H1 (cell line): ENCODE data around the gene OPCML. TPM values are rescaled to one million over a fixed set of nuclear protein-coding genes. Genes with fewer than 3 reads are reported as not detected.

Experiments used
- CTCF ChIA-PET: fragments of 300-600 bp; sonication (Branson Sonifier 250); formaldehyde crosslinking; loops from one replicate; lab custom pipeline; 2021; ENCODE audit not compliant: partially characterized antibody; lab: Charles Lee
- POLR2A ChIA-PET: fragments of 300-600 bp; sonication (Branson Sonifier 250); formaldehyde crosslinking; loops from one replicate; lab custom pipeline; 2021; ENCODE audit warnings: inconsistent platforms; ENCODE audit not compliant: partially characterized antibody; lab: Charles Lee
- DNase-seq, 2 experiments: peaks; one replicate each; pipeline versions ENCODE4 v3.0.0 to v3.0.0-alpha.2; 2010 to 2022; ENCODE audit warnings: low spot score in 2 of 2, low read depth in 1 of 2, mixed read lengths in 1 of 2
- FAIRE-seq: peaks from 2 replicates; lab custom pipeline; 2011; peaks lifted over from hg19 to GRCh38; lab: Jason Lieb, UNC
- H2AFZ ChIP-seq: 2 replicates; pipeline ENCODE4 v1.8.1; 2012; ENCODE audit warnings: low read length, inconsistent platforms
- H2AK5ac ChIP-seq: 2 replicates; pipeline ENCODE4 v1.6.1; 2013; ENCODE audit warnings: low read depth, low read length
- H2BK120ac ChIP-seq: replicated peaks from 2 replicates; pipeline ENCODE3; 2013; ENCODE audit warnings: low read depth, low read length, inconsistent platforms
- H2BK12ac ChIP-seq: 2 replicates; pipeline ENCODE4 v1.6.1; 2013; ENCODE audit warnings: low read depth, low read length
- H2BK15ac ChIP-seq: 2 replicates; pipeline ENCODE4 v1.6.1; 2013; ENCODE audit warnings: low read length
- H2BK20ac ChIP-seq: 2 replicates; pipeline ENCODE4 v1.6.1; 2013; ENCODE audit warnings: low read length
- H2BK5ac ChIP-seq: 2 replicates; pipeline ENCODE4 v1.6.1; 2013; ENCODE audit warnings: low read depth, low read length
- H3K14ac ChIP-seq: 2 replicates; pipeline ENCODE4 v1.6.1; 2013; ENCODE audit warnings: inconsistent platforms; ENCODE audit not compliant: insufficient read length
- H3K18ac ChIP-seq: 2 replicates; pipeline ENCODE4 v1.6.1; 2013; ENCODE audit warnings: low read length; ENCODE audit errors: extremely low read depth
- H3K23ac ChIP-seq: 2 replicates; pipeline ENCODE4 v1.6.1; 2013; ENCODE audit warnings: inconsistent platforms; ENCODE audit not compliant: insufficient read length
- H3K23me2 ChIP-seq: 2 replicates; pipeline ENCODE4 v1.6.1; 2013; ENCODE audit warnings: low read depth, low read length
- H3K27ac ChIP-seq: 2 replicates; pipeline ENCODE4 v1.6.1; 2011; ENCODE audit warnings: low read depth, low read length, inconsistent platforms
- H3K27me3 ChIP-seq, 4 experiments: replicated peaks in 1 of 4; 1 replicate in 1 of 4; 2 replicates in 3 of 4; pipeline versions ENCODE4 v1.6.1 to v1.8.1; 2011 to 2013; ENCODE audit warnings: low read length in 3 of 4, mild to moderate bottlenecking in 3 of 4, inconsistent platforms in 2 of 4, mixed read lengths in 2 of 4, moderate library complexity in 1 of 4; ENCODE audit not compliant: control insufficient read depth in 3 of 4, insufficient read depth in 3 of 4; ENCODE audit errors: extremely low read depth in 1 of 4
- H3K36me3 ChIP-seq, 4 experiments: 2 replicates each; pipeline versions ENCODE4 v1.6.1 to v1.8.1; 2011 to 2013; ENCODE audit warnings: mild to moderate bottlenecking in 4 of 4, low read length in 3 of 4, moderate library complexity in 2 of 4, control low read depth in 1 of 4, inconsistent platforms in 1 of 4; ENCODE audit not compliant: insufficient read depth in 4 of 4, control insufficient read depth in 2 of 4
- H3K4ac ChIP-seq: replicated peaks from 2 replicates; pipeline ENCODE3; 2013; ENCODE audit warnings: low read length, low read depth, mixed read lengths, inconsistent platforms; ENCODE audit not compliant: insufficient read length
- H3K4me1 ChIP-seq, 4 experiments: replicated peaks in 1 of 4; 1 replicate in 1 of 4; 2 replicates in 3 of 4; pipeline versions ENCODE4 v1.6.1 to v1.8.1; 2011 to 2013; ENCODE audit warnings: low read length in 3 of 4, inconsistent platforms in 2 of 4, mixed read lengths in 1 of 4; ENCODE audit not compliant: insufficient read depth in 4 of 4, control insufficient read depth in 3 of 4
- H3K4me2 ChIP-seq, 2 experiments: 2 replicates each; pipeline versions ENCODE4 v1.6.1 to v1.8.1; 2011 to 2013; ENCODE audit warnings: low read depth in 2 of 2, low read length in 2 of 2, control low read depth in 1 of 2, inconsistent platforms in 1 of 2, mild to moderate bottlenecking in 1 of 2; ENCODE audit not compliant: insufficient read depth in 1 of 2
- H3K4me3 ChIP-seq, 4 experiments: fragments of 200-600, 300-600 bp in 1 of 4; sonication (generic), shearing (Covaris generic), sonication (Bioruptor Twin) in 1 of 4; 2 replicates each; pipeline versions ENCODE4 v1.5.1 to v1.8.1; 2011 to 2016; ENCODE audit warnings: low read length in 4 of 4, low read depth in 3 of 4, control low read depth in 2 of 4, inconsistent platforms in 2 of 4, mild to moderate bottlenecking in 2 of 4, mixed read lengths in 1 of 4, moderate library complexity in 1 of 4; ENCODE audit not compliant: insufficient read depth in 2 of 4; ENCODE audit errors: extremely low read depth in 1 of 4
- H3K56ac ChIP-seq: replicated peaks from 2 replicates; pipeline ENCODE3; 2013; ENCODE audit warnings: low read depth, mild to moderate bottlenecking, mixed read lengths, low read length, inconsistent platforms; ENCODE audit not compliant: insufficient read length
- H3K79me1 ChIP-seq: 2 replicates; pipeline ENCODE4 v1.6.1; 2013; ENCODE audit warnings: low read depth, low read length, control low read depth
- H3K79me2 ChIP-seq, 2 experiments: 2 replicates each; pipeline versions ENCODE4 v1.6.1 to v1.8.1; 2012 to 2013; ENCODE audit warnings: low read length in 2 of 2, mild to moderate bottlenecking in 2 of 2, inconsistent platforms in 1 of 2; ENCODE audit not compliant: insufficient read depth in 2 of 2, control insufficient read depth in 1 of 2
- H3K9ac ChIP-seq, 4 experiments: replicated peaks in 1 of 4; 1 replicate in 1 of 4; 2 replicates in 3 of 4; pipeline versions ENCODE4 v1.6.1 to v1.8.1; 2011 to 2013; ENCODE audit warnings: low read depth in 3 of 4, low read length in 3 of 4, control low read depth in 2 of 4, mild to moderate bottlenecking in 2 of 4, moderate library complexity in 2 of 4, inconsistent platforms in 1 of 4; ENCODE audit errors: extremely low read depth in 1 of 4
- H3K9me3 ChIP-seq, 2 experiments: 2 replicates each; pipeline versions ENCODE4 v1.6.1 to v1.8.1; 2012 to 2013; ENCODE audit warnings: mild to moderate bottlenecking in 2 of 2, moderate library complexity in 2 of 2, control low read depth in 1 of 2, inconsistent platforms in 1 of 2, low read depth in 1 of 2, low read length in 1 of 2, mixed read lengths in 1 of 2; ENCODE audit not compliant: insufficient read depth in 2 of 2
- H4K20me1 ChIP-seq, 2 experiments: replicated peaks in 1 of 2; 2 replicates each; pipeline versions ENCODE3 to v1.8.1; 2011 to 2013; ENCODE audit warnings: inconsistent platforms in 2 of 2, low read length in 2 of 2, mild to moderate bottlenecking in 1 of 2; ENCODE audit not compliant: insufficient read depth in 2 of 2, control insufficient read depth in 1 of 2
- H4K5ac ChIP-seq: 2 replicates; pipeline ENCODE4 v1.6.1; 2013; ENCODE audit warnings: low read length, low read depth, mixed read lengths, inconsistent platforms; ENCODE audit not compliant: insufficient read length
- H4K8ac ChIP-seq: 2 replicates; pipeline ENCODE4 v1.8.0; 2013; ENCODE audit warnings: mild to moderate bottlenecking, moderate library complexity, low read length, inconsistent platforms; ENCODE audit not compliant: insufficient read depth; ENCODE audit errors: extremely low read depth
- H4K91ac ChIP-seq: replicated peaks from 2 replicates; pipeline ENCODE3; 2013; ENCODE audit warnings: low read length, mixed read lengths, inconsistent platforms; ENCODE audit not compliant: insufficient read length
- CBX5 ChIP-seq: fragments of 300-800, 300-1000 bp; sonication (generic); IDR thresholded peaks from 2 replicates; pipeline ENCODE4 v1.7.1; 2016; ENCODE audit warnings: antibody characterized with exemption, low read length, low read depth
- CHD2 ChIP-seq: IDR thresholded peaks from 2 replicates; pipeline ENCODE4 v1.6.1; 2012; ENCODE audit warnings: low read length, improper control_type of control experiment
- CREB1 ChIP-seq: IDR thresholded peaks from 2 replicates; pipeline ENCODE4 v1.6.1; 2012; ENCODE audit warnings: inconsistent platforms
- GTF2F1 ChIP-seq: IDR thresholded peaks from 2 replicates; pipeline ENCODE4 v1.6.1; 2012; ENCODE audit warnings: low read depth, low read length, improper control_type of control experiment, borderline replicate concordance
- KDM5A ChIP-seq: fragments of 200-600 bp; IDR thresholded peaks from 2 replicates; pipeline ENCODE4 v1.7.1; 2012; ENCODE audit warnings: mild to moderate bottlenecking, low read length, inconsistent platforms, mixed read lengths
- NANOG ChIP-seq: IDR thresholded peaks from 2 replicates; pipeline ENCODE4 v1.6.1; 2011; ENCODE audit warnings: low read length, low read depth, mild to moderate bottlenecking, inconsistent platforms; ENCODE audit not compliant: insufficient read depth, poor library complexity, severe bottlenecking
- POLR2AphosphoS5 ChIP-seq: IDR thresholded peaks from 2 replicates; pipeline ENCODE4 v1.6.1; 2011; ENCODE audit warnings: low read depth, low read length
- SIN3A ChIP-seq, 2 experiments: IDR thresholded peaks in 1 of 2; conservative IDR thresholded peaks in 1 of 2; 2 replicates each; pipeline ENCODE4 v1.6.1; 2011 to 2012; ENCODE audit warnings: low read length in 2 of 2, improper control_type of control experiment in 1 of 2, low read depth in 1 of 2, mild to moderate bottlenecking in 1 of 2
- SP1 ChIP-seq: IDR thresholded peaks from 2 replicates; pipeline ENCODE4 v1.6.1; 2011; ENCODE audit warnings: low read depth, low read length
- TAF7 ChIP-seq: optimal IDR thresholded peaks from 2 replicates; pipeline ENCODE3; 2011; ENCODE audit warnings: low read depth, mild to moderate bottlenecking, inconsistent platforms, low read length, moderate library complexity, borderline replicate concordance
- TEAD4 ChIP-seq: IDR thresholded peaks from 2 replicates; pipeline ENCODE4 v1.6.1; 2012; ENCODE audit warnings: low read depth, low read length, inconsistent platforms, mixed read lengths
- WGBS, 2 experiments: shearing (Covaris generic) in 1 of 2; methylation state at CpG; one replicate each; pipeline versions ENCODE4 v1.1.6 to v1.1.7; 2013 to 2015; ENCODE audit warnings: low lambda C conversion rate in 2 of 2, mixed read lengths in 2 of 2, inconsistent platforms in 1 of 2, low coverage in 1 of 2, missing lambda C conversion rate in 1 of 2; ENCODE audit not compliant: insufficient replicate concordance in 2 of 2, insufficient coverage in 1 of 2, insufficient read length in 1 of 2; ENCODE audit errors: extremely low coverage in 1 of 2, missing lambda C conversion rate in 1 of 2; 5-methylcytosine and 5-hydroxymethylcytosine counted together
- polyA plus RNA-seq, 7 experiments: library from polyadenylated mRNA; depleted of rRNA in 3 of 7; stranded (reverse) in 5 of 7; unstranded in 2 of 7; fragments of >200 nt in 5 of 7; fragments of 200-250 nt in 2 of 7; gene quantifications; 1 replicate in 5 of 7; 2 replicates in 1 of 7; 4 replicates in 1 of 7; pipeline versions ENCODE4 v1.2.1 to v1.2.3, GENCODE V29; 2011 to 2013; ENCODE audit warnings: missing spikeins in 2 of 7, mixed read lengths in 2 of 7
- total RNA-seq: library from RNA; stranded (reverse); fragmentation: NEBNext Ultra II Directional; extraction: Animal tissue kit (Norgen Biotek cat#: 25700); gene quantifications from 2 replicates; pipeline ENCODE4 v1.2.1, GENCODE V29; 2021
- TF ChIP-seq, protein P1 (sequence below), 3 experiments: IDR thresholded peaks; 1 replicate in 2 of 3; 2 replicates in 1 of 3; pipeline versions ENCODE4 v1.5.1 to v1.6.1; 2011; ENCODE audit warnings: low read length in 3 of 3, mild to moderate bottlenecking in 3 of 3, inconsistent platforms in 2 of 3, low read depth in 1 of 3, moderate library complexity in 1 of 3; ENCODE audit not compliant: insufficient read depth in 1 of 3; ENCODE audit errors: control extremely low read depth in 1 of 3

Gene OPCML
- total and polyA plus RNA-seq, 2 of the 8 experiments (the other 6 are each of a cell fraction or from before 2014, with no cell fraction given): 2.3 to 3.1 TPM

DNA sequence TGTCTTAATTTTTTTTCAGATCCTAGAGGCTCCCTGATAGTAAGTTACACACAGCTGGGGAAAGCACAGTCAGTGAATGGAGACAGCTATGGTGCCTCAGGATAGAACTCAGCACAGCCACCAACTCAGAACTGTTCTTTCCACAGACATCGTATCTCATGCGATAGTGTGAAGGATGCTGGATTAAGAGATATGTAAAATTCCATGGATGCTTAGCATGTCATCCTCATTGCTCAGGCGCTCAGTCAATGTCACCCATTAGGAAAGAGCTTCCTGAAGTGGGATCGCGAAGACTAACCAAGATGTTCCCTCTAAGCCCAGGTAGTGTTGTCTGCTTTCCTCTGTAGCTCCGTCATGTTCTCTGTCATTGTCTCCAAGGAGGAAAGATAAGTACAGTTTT, 1000.4 kb downstream of the OPCML start:
- POLR2A ChIA-PET: interaction anchor here (0.6 kb wide), 1 partner anchor 30 kb away, joined by 3 read pairs; no protein-coding TSS in a partner anchor
- H2BK15ac ChIP-seq: no peak overlapping the region
- no peak overlapping the region for H4K91ac ChIP-seq
- H3K9ac ChIP-seq: no peak overlapping the region
- H3K4me1 ChIP-seq: peaks cover 0 to 4% (median 0%) of the 10 kb centered on the region in 4 experiments; a peak in 1 of 7 replicates
- 0 out of 2 replicates have a peak overlapping the region, but pooled peaks have one; percentile 57 for H2AK5ac ChIP-seq
- no peak overlapping the region for H3K4ac ChIP-seq
- no peak overlapping the region for H4K8ac ChIP-seq
- 79% methylated on average over 6 of the region's 6 CpGs; no CpG with 5 or more reads in 1 of the 2 experiments for WGBS, 2 experiments
- H3K36me3 ChIP-seq: no peaks in the 10 kb centered on the region
- H2BK120ac ChIP-seq: no peak overlapping the region
- H2BK5ac ChIP-seq: no peak overlapping the region
- H3K4me2 ChIP-seq: no peak overlapping the region
- H3K18ac ChIP-seq: no peak overlapping the region
- no peaks in the 10 kb centered on the region for H3K79me1 ChIP-seq
- H3K23me2 ChIP-seq: no peaks in the 10 kb centered on the region; the same call in 1 of the 2 replicates
- H2BK12ac ChIP-seq: no peak overlapping the region
- no peak overlapping the region for H3K4me3 ChIP-seq
- CTCF ChIA-PET: interaction anchor here (0.7 to 2.2 kb wide), 3 partner anchors 8 to 15 kb away, joined by 3 to 8 read pairs (median 3); no protein-coding TSS in a partner anchor
- H3K14ac ChIP-seq: no peak overlapping the region
- H4K5ac ChIP-seq: no peak overlapping the region
- H2BK20ac ChIP-seq: no peak overlapping the region
- H4K20me1 ChIP-seq: no peaks in the 10 kb centered on the region
- H3K27ac ChIP-seq: no peak overlapping the region
- FAIRE-seq (no peak), DNase-seq (no peak)
- H3K27me3 ChIP-seq: no peaks in the 10 kb centered on the region
- no peak overlapping the region for H3K56ac ChIP-seq
- H3K23ac ChIP-seq: no peak overlapping the region
- H2AFZ ChIP-seq: no peak overlapping the region
- no peaks in the 10 kb centered on the region for H3K79me2 ChIP-seq
- no peaks in the 10 kb centered on the region for H3K9me3 ChIP-seq
- TF ChIP-seq CREB1 (no peak), NANOG (no peak), TAF7 (no peak), SP1 (no peak), CBX5 (no peak), TEAD4 (no peak), SIN3A (conservative IDR thresholded peaks at IDR 0.05 in 1 of 2, IDR thresholded peaks at IDR 0.05 in 1 of 2; ENCODE audit: low read depth in 1 of 2, low read length in 2 of 2) (no peak), KDM5A (no peak), GTF2F1 (no peak), CHD2 (no peak), POLR2AphosphoS5 (no peak)
- TF ChIP-seq, protein P1, sequence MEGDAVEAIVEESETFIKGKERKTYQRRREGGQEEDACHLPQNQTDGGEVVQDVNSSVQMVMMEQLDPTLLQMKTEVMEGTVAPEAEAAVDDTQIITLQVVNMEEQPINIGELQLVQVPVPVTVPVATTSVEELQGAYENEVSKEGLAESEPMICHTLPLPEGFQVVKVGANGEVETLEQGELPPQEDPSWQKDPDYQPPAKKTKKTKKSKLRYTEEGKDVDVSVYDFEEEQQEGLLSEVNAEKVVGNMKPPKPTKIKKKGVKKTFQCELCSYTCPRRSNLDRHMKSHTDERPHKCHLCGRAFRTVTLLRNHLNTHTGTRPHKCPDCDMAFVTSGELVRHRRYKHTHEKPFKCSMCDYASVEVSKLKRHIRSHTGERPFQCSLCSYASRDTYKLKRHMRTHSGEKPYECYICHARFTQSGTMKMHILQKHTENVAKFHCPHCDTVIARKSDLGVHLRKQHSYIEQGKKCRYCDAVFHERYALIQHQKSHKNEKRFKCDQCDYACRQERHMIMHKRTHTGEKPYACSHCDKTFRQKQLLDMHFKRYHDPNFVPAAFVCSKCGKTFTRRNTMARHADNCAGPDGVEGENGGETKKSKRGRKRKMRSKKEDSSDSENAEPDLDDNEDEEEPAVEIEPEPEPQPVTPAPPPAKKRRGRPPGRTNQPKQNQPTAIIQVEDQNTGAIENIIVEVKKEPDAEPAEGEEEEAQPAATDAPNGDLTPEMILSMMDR (IDR thresholded peaks at IDR 0.05; ENCODE audit: control extremely low read depth in 1 of 3, insufficient read depth in 1 of 3, low read depth in 1 of 3, low read length in 3 of 3): no peak
